Effector memory CD8-positive, alpha-beta T cell (primary cell): ENCODE results near the gene TTC31.

ENCODE experiments used
- ATAC-seq: fragments of 150-1000 bp; cut with Tn5 transposase; replicated peaks from 2 replicates; pipeline ENCODE4 v1.10.0; 2021; ENCODE audit warnings: mild to moderate bottlenecking, moderate library complexity
- DNase-seq, 3 experiments: peaks; one replicate each; pipeline ENCODE4 v3.0.0; 2021
- H3K27ac Mint-ChIP-seq, 2 donors: one replicate each; pipeline ENCODE4 v1.8.0; 2022; ENCODE audit warnings: mild to moderate bottlenecking in 2 of 2, mixed read lengths in 2 of 2, moderate library complexity in 2 of 2
- H3K27me3 Mint-ChIP-seq, 2 donors: one replicate each; pipeline ENCODE4 v1.8.0; 2022; ENCODE audit warnings: mixed read lengths in 2 of 2
- H3K36me3 Mint-ChIP-seq: one replicate; pipeline ENCODE4 v1.8.0; 2022; ENCODE audit warnings: mild to moderate bottlenecking, moderate library complexity, mixed read lengths; ENCODE audit not compliant: insufficient read depth
- H3K4me1 Mint-ChIP-seq, 2 donors: one replicate each; pipeline ENCODE4 v1.8.0; 2022; ENCODE audit warnings: low read depth in 2 of 2, mixed read lengths in 2 of 2
- H3K4me3 Mint-ChIP-seq, 2 donors: one replicate each; pipeline ENCODE4 v1.8.0; 2022; ENCODE audit warnings: mild to moderate bottlenecking in 2 of 2, mixed read lengths in 2 of 2, moderate library complexity in 2 of 2
- H3K9me3 Mint-ChIP-seq, 2 donors: one replicate each; pipeline ENCODE4 v1.8.0; 2022; ENCODE audit warnings: mixed read lengths in 2 of 2

TTC31 gene

GRCh38 chr2:74499940-74500577 lies 17.2 kb downstream of the TTC31 start:
- Mint-ChIP-seq H3K4me1 (peaks cover 27 to 44% of the 10 kb centered on the region in 2 donors), H3K4me3 (peak overlapping the region in 1 of 2 donors; percentile 25), H3K27ac (no peak overlapping the region), H3K27me3 (peaks cover 6 to 68% of the 10 kb centered on the region in 2 donors), H3K36me3 (peaks cover 17% of the 10 kb centered on the region), H3K9me3 (no peaks in the 10 kb centered on the region)
- ATAC-seq (no peak), DNase-seq (no peak)

- Mint-ChIP-seq H3K36me3 (peaks cover 22% of the 10 kb centered on the region), H3K27me3 (peaks cover 6 to 68% of the 10 kb centered on the region in 2 donors), H3K4me1 (peaks cover 27 to 46% of the 10 kb centered on the region in 2 donors), H3K27ac (no peak overlapping the region), H3K9me3 (no peaks in the 10 kb centered on the region), H3K4me3 (no peak overlapping the region)
- no peak for DNase-seq
- no peak for ATAC-seq
These were observed 17.7 kb downstream of the TTC31 start for GRCh38 chr2:74500578-74500946.

- DNase-seq: no peak
These were observed 18.6 kb downstream of the TTC31 start for GRCh38 chr2:74501335-74502071.

GRCh38 chr2:74502147-74502719 lies 19.4 kb downstream of the TTC31 start:
- Mint-ChIP-seq H3K9me3 (no peaks in the 10 kb centered on the region), H3K4me1 (peaks cover 37 to 54% of the 10 kb centered on the region in 2 donors), H3K27ac (no peak overlapping the region), H3K4me3 (peak overlapping the region; percentile 69 to 77), H3K36me3 (peaks cover 27% of the 10 kb centered on the region), H3K27me3 (peaks cover 6 to 68% of the 10 kb centered on the region in 2 donors)
- DNase-seq (no peak), ATAC-seq (no peak)

More at GRCh38 chr2:74501335-74502071, 18.6 kb downstream of the TTC31 start:
- no peak for ATAC-seq
- peaks cover 6 to 68% of the 10 kb centered on the region in 2 donors for H3K27me3 Mint-ChIP-seq
- peak overlapping the region; percentile 69 to 77 for H3K4me3 Mint-ChIP-seq
- H3K36me3 Mint-ChIP-seq: peaks cover 22% of the 10 kb centered on the region
- H3K9me3 Mint-ChIP-seq: no peaks in the 10 kb centered on the region
- peaks cover 30 to 47% of the 10 kb centered on the region in 2 donors for H3K4me1 Mint-ChIP-seq
- no peak overlapping the region for H3K27ac Mint-ChIP-seq

- Mint-ChIP-seq H3K4me1 (peaks cover 42 to 60% of the 10 kb centered on the region in 2 donors), H3K9me3 (no peaks in the 10 kb centered on the region), H3K27ac (peak overlapping the region in 1 of 2 donors; percentile 77), H3K4me3 (peak overlapping the region; percentile 69 to 77), H3K36me3 (peaks cover 33% of the 10 kb centered on the region), H3K27me3 (peaks cover 6 to 63% of the 10 kb centered on the region in 2 donors)
- ATAC-seq (no peak), DNase-seq (peak in 1 of 3 experiments; percentile 32)
These were observed 20.0 kb downstream of the TTC31 start for GRCh38 chr2:74502720-74503505.

GRCh38 chr2:74503506-74504475 lies 20.9 kb downstream of the TTC31 start:
- no peaks in the 10 kb centered on the region for H3K9me3 Mint-ChIP-seq
- H3K27me3 Mint-ChIP-seq: peaks cover 0 to 54% of the 10 kb centered on the region in 2 donors
- peak overlapping the region in 1 of 2 donors; percentile 77 for H3K27ac Mint-ChIP-seq
- peak overlapping the region; percentile 69 to 77 for H3K4me3 Mint-ChIP-seq
- H3K4me1 Mint-ChIP-seq: peaks cover 42 to 58% of the 10 kb centered on the region in 2 donors
- no peak for ATAC-seq
- H3K36me3 Mint-ChIP-seq: peaks cover 42% of the 10 kb centered on the region
- no peak for DNase-seq

- no peak for ATAC-seq
- Mint-ChIP-seq H3K4me1 (peaks cover 37 to 53% of the 10 kb centered on the region in 2 donors), H3K9me3 (no peaks in the 10 kb centered on the region), H3K36me3 (peaks cover 42% of the 10 kb centered on the region), H3K4me3 (peak overlapping the region; percentile 69 to 77), H3K27me3 (peaks cover 0 to 46% of the 10 kb centered on the region in 2 donors), H3K27ac (peak overlapping the region in 1 of 2 donors; percentile 9)
- DNase-seq: no peak
These were observed 21.7 kb downstream of the TTC31 start for GRCh38 chr2:74504591-74504990.

GRCh38 chr2:74505448-74506246 lies 22.8 kb downstream of the TTC31 start:
- H3K27me3 Mint-ChIP-seq: peaks cover 0 to 36% of the 10 kb centered on the region in 2 donors
- DNase-seq (no peak), ATAC-seq (no peak)
- H3K4me1 Mint-ChIP-seq: peaks cover 37 to 53% of the 10 kb centered on the region in 2 donors
- H3K4me3 Mint-ChIP-seq: peak overlapping the region; percentile 93 to 97
- peaks cover 42% of the 10 kb centered on the region for H3K36me3 Mint-ChIP-seq
- H3K9me3 Mint-ChIP-seq: no peaks in the 10 kb centered on the region
- peak overlapping the region; percentile 9 to 99 for H3K27ac Mint-ChIP-seq

- H3K9me3 Mint-ChIP-seq: no peaks in the 10 kb centered on the region
- DNase-seq (peak; percentile 98 to 99 (median 99)), ATAC-seq (peak; percentile 93)
- H3K4me3 Mint-ChIP-seq: peak within 1 kb of the TSS; percentile 93 to 97
- peak within 1 kb of the TSS; percentile 99 for H3K27ac Mint-ChIP-seq
- H3K4me1 Mint-ChIP-seq: peaks cover 32 to 44% of the 10 kb centered on the region in 2 donors
- peaks cover 0 to 35% of the 10 kb centered on the region in 2 donors for H3K27me3 Mint-ChIP-seq
- peaks cover 39% of the 10 kb centered on the region for H3K36me3 Mint-ChIP-seq
These were observed 24.5 kb downstream of the TTC31 start, which contains the start of gene PCGF1 for GRCh38 chr2:74507145-74507925. Gene PCGF1 (minus strand): TSS chr2:74507695. CDS start chr2:74507668, 27 bp downstream.

GRCh38 chr2:74507926-74508520 lies 25.1 kb downstream of the TTC31 start:
- peak overlapping the region; percentile 93 to 97 for H3K4me3 Mint-ChIP-seq
- no peaks in the 10 kb centered on the region for H3K9me3 Mint-ChIP-seq
- H3K27me3 Mint-ChIP-seq: peaks cover 5 to 38% of the 10 kb centered on the region in 2 donors
- H3K4me1 Mint-ChIP-seq: peaks cover 35 to 38% of the 10 kb centered on the region in 2 donors
- peak overlapping the region; percentile 99 for H3K27ac Mint-ChIP-seq
- no peak for DNase-seq
- ATAC-seq: peak; percentile 8
- H3K36me3 Mint-ChIP-seq: peaks cover 42% of the 10 kb centered on the region

GRCh38 chr2:74510272-74510671 lies 27.4 kb downstream of the TTC31 start:
- peaks cover 10 to 39% of the 10 kb centered on the region in 2 donors for H3K27me3 Mint-ChIP-seq
- H3K4me1 Mint-ChIP-seq: peaks cover 25 to 39% of the 10 kb centered on the region in 2 donors
- no peak overlapping the region for H3K27ac Mint-ChIP-seq
- ATAC-seq (no peak), DNase-seq (no peak)
- H3K36me3 Mint-ChIP-seq: peaks cover 29% of the 10 kb centered on the region
- H3K4me3 Mint-ChIP-seq: no peak overlapping the region
- H3K9me3 Mint-ChIP-seq: no peaks in the 10 kb centered on the region
